ENCODE measurements around the gene RASSF10.
"Not testable (repeated sequence)": the region's sequence is repeated elsewhere in the genome, so short reads cannot be mapped to it uniquely, and the experiment has no call there.

The RASSF10 gene

GRCh38 chr11:13043912-13044628 is 35.0 kb downstream of the RASSF10 start:
- intact Hi-C loops (cut with micrococcal nuclease), result no loop called here
- Mint-ChIP-seq H3K36me3 (ENCODE audit: low read depth) (no peaks in the 10 kb centered on the region), H3K27ac (no peak overlapping the region), H3K4me3 (no peak overlapping the region), H3K27me3 (peaks cover 5% of the 10 kb centered on the region), H3K9me3 (no peaks in the 10 kb centered on the region), H3K4me1 (ENCODE audit: low read depth) (no peaks in the 10 kb centered on the region)

DNA sequence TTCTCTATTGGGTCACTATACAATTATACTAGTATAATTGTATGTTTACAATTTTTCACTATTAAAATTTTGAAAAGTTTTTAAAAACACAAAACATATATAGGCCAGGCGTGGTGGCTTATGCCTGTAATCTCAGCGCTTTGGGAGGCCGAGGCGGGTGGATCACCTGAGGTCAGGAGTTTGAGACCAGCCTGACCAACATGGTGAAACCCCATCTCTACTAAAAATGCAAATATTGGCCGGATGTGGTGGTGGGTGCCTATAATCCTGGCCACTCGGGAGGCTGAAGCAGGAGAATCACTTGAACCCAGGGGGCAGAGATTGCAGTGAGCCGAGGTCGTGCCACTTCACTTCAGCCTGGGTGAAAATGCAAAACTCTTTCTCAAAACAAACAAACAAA is 36.0 kb downstream of the RASSF10 start:
- H3K9me3 Mint-ChIP-seq; intact Hi-C loops (cut with micrococcal nuclease); H3K4me3 Mint-ChIP-seq; H3K36me3 Mint-ChIP-seq (ENCODE audit: low read depth); H3K27me3 Mint-ChIP-seq; H3K4me1 Mint-ChIP-seq (ENCODE audit: low read depth); H3K27ac Mint-ChIP-seq: not testable (repeated sequence)

DNA sequence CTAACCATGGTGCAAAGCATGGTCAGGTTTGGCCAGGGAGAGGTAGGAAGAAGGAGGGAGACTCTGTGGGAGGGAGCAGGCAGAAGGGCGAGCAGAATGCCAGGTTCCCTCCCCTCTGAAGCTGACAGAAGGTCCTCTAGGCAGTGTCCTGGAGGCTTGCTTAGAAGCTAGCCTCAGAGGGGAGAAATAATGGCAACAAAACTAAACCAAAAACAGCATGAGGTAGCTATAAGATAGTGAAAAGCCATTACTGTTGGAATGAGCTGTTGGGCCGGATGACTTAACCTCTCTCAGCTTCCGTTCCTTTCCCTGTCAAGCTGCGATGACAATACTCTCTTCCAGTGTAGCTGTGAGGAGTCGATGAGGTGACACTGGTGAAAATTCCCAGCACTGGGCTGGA is 36.6 kb downstream of the RASSF10 start:
- H3K27ac Mint-ChIP-seq, result no peak overlapping the region
- H3K4me1 Mint-ChIP-seq (ENCODE audit: low read depth), result no peaks in the 10 kb centered on the region
- H3K36me3 Mint-ChIP-seq (ENCODE audit: low read depth), result no peaks in the 10 kb centered on the region
- peaks cover 2% of the 10 kb centered on the region for H3K27me3 Mint-ChIP-seq
- H3K4me3 Mint-ChIP-seq, result no peak overlapping the region
- H3K9me3 Mint-ChIP-seq, result no peaks in the 10 kb centered on the region
- intact Hi-C loops (cut with micrococcal nuclease), result no loop called here

- H3K4me1 Mint-ChIP-seq (ENCODE audit: low read depth), result no peaks in the 10 kb centered on the region
- H3K36me3 Mint-ChIP-seq (ENCODE audit: low read depth), result no peaks in the 10 kb centered on the region
- H3K27ac Mint-ChIP-seq, result no peak overlapping the region
- no peak overlapping the region for H3K4me3 Mint-ChIP-seq
- no peaks in the 10 kb centered on the region for H3K9me3 Mint-ChIP-seq
- intact Hi-C loops (cut with micrococcal nuclease), result no loop called here
- peaks cover 4% of the 10 kb centered on the region for H3K27me3 Mint-ChIP-seq
These were observed 37.8 kb downstream of the RASSF10 start for GRCh38 chr11:13046637-13047570.

- H3K4me3 Mint-ChIP-seq, result no peak overlapping the region
- H3K4me1 Mint-ChIP-seq (ENCODE audit: low read depth), result no peaks in the 10 kb centered on the region
- H3K36me3 Mint-ChIP-seq (ENCODE audit: low read depth), result no peaks in the 10 kb centered on the region
- intact Hi-C loops (cut with micrococcal nuclease), result no loop called here
- H3K27ac Mint-ChIP-seq, result no peak overlapping the region
- H3K27me3 Mint-ChIP-seq, result peaks cover 4% of the 10 kb centered on the region
- H3K9me3 Mint-ChIP-seq, result no peaks in the 10 kb centered on the region
These were observed 38.8 kb downstream of the RASSF10 start for GRCh38 chr11:13047884-13048283.

- Mint-ChIP-seq H3K27ac (no peak overlapping the region), H3K4me1 (ENCODE audit: low read depth) (no peaks in the 10 kb centered on the region), H3K27me3 (peaks cover 5% of the 10 kb centered on the region), H3K9me3 (no peaks in the 10 kb centered on the region), H3K4me3 (no peak overlapping the region), H3K36me3 (ENCODE audit: low read depth) (no peaks in the 10 kb centered on the region)
- intact Hi-C loops (cut with micrococcal nuclease), result no loop called here
These were observed 42.1 kb downstream of the RASSF10 start for GRCh38 chr11:13051257-13051656.

DNA sequence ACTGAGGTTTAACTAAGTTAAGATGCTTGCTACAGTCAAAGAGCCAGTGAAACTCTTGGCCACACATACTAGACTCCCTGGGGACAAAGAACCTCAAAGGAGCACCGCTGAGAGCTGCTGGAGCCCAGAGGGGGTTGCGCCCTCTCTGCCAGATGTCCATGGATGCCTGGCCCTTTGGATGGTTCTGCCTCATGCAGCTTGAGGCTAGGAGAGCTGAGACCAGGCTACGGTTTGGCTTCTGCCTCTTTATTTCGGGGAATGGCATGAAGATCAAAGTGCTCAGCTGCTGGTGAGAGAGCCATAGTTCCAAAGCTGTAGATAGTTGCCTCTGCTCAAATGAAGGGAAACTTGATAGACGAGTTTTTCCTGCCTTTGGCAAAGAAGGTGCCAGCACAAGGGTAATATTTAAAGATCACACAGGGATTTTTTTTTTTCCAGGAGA is 43.0 kb downstream of the RASSF10 start:
- Mint-ChIP-seq H3K36me3 (ENCODE audit: low read depth) (no peaks in the 10 kb centered on the region), H3K27me3 (peaks cover 5% of the 10 kb centered on the region), H3K27ac (no peak overlapping the region), H3K9me3 (no peaks in the 10 kb centered on the region), H3K4me3 (no peak overlapping the region), H3K4me1 (ENCODE audit: low read depth) (no peaks in the 10 kb centered on the region)
- intact Hi-C loops (cut with micrococcal nuclease), result no loop called here

- no peaks in the 10 kb centered on the region for H3K9me3 Mint-ChIP-seq
- no peak overlapping the region for H3K27ac Mint-ChIP-seq
- H3K36me3 Mint-ChIP-seq (ENCODE audit: low read depth), result no peaks in the 10 kb centered on the region
- no peak overlapping the region for H3K4me3 Mint-ChIP-seq
- intact Hi-C loops (cut with micrococcal nuclease), result no loop called here
- H3K4me1 Mint-ChIP-seq (ENCODE audit: low read depth), result no peaks in the 10 kb centered on the region
- peaks cover 5% of the 10 kb centered on the region for H3K27me3 Mint-ChIP-seq
These were observed 44.3 kb downstream of the RASSF10 start for GRCh38 chr11:13053255-13053917.

DNA sequence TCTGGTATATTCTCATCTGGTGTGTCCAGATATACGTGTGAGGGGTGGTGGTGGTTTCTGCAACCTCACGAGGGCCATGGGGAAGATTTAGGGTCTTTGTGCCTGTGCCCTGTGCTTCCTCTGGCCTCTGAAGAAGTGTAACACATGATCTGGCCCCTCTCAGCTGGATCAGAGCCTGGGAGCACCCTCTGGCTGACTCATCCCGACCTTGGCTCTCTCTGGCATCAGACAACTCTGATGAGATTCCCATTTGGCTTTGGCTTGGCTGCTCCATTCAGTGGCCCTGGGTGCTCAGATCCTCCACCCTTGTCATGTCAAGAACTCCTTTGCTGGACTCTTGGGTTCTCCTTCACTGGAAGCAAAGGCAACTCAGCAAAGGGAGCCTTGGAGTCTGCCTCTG is 45.2 kb downstream of the RASSF10 start:
- H3K36me3 Mint-ChIP-seq (ENCODE audit: low read depth), result no peaks in the 10 kb centered on the region

DNA sequence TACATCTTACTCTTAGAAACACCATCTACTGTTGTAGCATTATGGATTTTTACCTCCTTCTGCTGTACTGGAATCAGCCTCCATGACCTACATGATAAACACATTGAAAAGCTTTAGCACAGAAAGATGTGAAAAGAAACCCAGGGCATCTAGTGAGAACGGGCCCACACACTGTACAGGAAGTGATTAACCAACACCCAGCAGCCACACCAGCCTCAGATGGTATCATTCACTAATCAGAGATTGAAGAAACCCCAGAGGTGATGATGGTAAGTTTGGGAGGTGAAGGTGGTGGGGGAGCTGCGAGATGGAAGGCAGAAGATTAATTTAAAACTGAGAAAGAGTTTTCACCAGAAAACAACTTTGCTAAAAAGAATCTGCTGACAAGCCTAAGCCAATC is 46.1 kb downstream of the RASSF10 start:
- no peaks in the 10 kb centered on the region for H3K4me1 Mint-ChIP-seq (ENCODE audit: low read depth)
- no peak overlapping the region for H3K4me3 Mint-ChIP-seq
- H3K9me3 Mint-ChIP-seq, result no peaks in the 10 kb centered on the region
- H3K27ac Mint-ChIP-seq, result no peak overlapping the region
- no peaks in the 10 kb centered on the region for H3K36me3 Mint-ChIP-seq (ENCODE audit: low read depth)
- intact Hi-C loops (cut with micrococcal nuclease), result no loop called here
- H3K27me3 Mint-ChIP-seq, result peaks cover 5% of the 10 kb centered on the region

More for the DNA sequence above, 45.2 kb downstream of the RASSF10 start:
- intact Hi-C loops (cut with micrococcal nuclease), result no loop called here
- H3K27me3 Mint-ChIP-seq, result peaks cover 5% of the 10 kb centered on the region
- no peak overlapping the region for H3K4me3 Mint-ChIP-seq
- H3K4me1 Mint-ChIP-seq (ENCODE audit: low read depth), result no peaks in the 10 kb centered on the region
- no peak overlapping the region for H3K27ac Mint-ChIP-seq
- H3K9me3 Mint-ChIP-seq, result no peaks in the 10 kb centered on the region

GRCh38 chr11:13061294-13061990 is 52.3 kb downstream of the RASSF10 start:
- H3K27ac Mint-ChIP-seq, result no peak overlapping the region
- intact Hi-C loops (cut with micrococcal nuclease), result no loop called here
- H3K4me3 Mint-ChIP-seq, result no peak overlapping the region
- H3K36me3 Mint-ChIP-seq (ENCODE audit: low read depth), result no peaks in the 10 kb centered on the region
- no peaks in the 10 kb centered on the region for H3K4me1 Mint-ChIP-seq (ENCODE audit: low read depth)
- H3K27me3 Mint-ChIP-seq, result no peaks in the 10 kb centered on the region
- no peaks in the 10 kb centered on the region for H3K9me3 Mint-ChIP-seq

Measured in dendritic cell treated with granulocyte-macrophage colony-stimulating factor and Interleukin-4, amounts not matched to agents 40 ng/mL and 50 ng/mL, for 4 days (primary cell).